NOMO-1 treated with DMSO at 0.1 percent for 48 hours (cell line): ENCODE measurements around the gene NFS1.
"Not testable (repeated sequence)": the region's sequence is repeated elsewhere in the genome, so short reads cannot be mapped to it uniquely, and the experiment has no call there.

Source experiments
- DNase-seq: peaks from one replicate; lab custom pipeline; 2025; ENCODE audit not compliant: unreplicated experiment; lab: John Stamatoyannopoulos, UW

NFS1 gene

DNA sequence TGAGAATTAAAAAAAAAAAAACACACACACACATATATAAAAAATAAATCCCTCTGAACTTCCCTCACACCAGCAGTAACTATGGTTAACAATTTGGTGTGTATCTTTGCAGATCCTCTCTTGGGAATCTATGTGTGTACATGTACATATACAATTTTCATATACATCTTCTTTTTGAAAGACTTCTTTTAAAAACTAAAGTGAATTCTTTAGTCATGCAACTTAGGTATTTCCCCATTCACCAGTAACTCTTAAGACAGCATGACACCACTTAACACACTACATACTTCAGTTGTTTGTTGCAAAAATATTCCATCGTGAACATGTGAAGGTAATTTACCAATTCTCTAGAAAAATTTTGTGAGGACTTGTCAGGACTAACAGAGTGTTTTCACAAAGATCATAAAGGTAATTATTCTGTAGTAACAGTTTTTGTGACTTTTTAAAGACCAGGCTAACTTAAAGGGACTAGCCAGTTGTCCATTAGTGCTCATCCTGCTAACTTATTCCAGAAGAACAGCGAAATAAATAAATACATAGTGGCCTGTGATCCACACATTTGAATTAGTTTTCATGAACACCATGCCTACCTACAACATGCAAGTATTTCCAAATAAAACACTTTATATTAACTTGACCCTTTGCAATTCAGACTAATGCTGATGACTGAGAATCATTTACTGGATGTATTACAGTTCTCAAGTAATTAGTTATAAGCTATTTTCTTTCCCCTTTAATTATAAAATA lies 30.9 kb upstream of the NFS1 start:
- DNase-seq = no peak

DNA sequence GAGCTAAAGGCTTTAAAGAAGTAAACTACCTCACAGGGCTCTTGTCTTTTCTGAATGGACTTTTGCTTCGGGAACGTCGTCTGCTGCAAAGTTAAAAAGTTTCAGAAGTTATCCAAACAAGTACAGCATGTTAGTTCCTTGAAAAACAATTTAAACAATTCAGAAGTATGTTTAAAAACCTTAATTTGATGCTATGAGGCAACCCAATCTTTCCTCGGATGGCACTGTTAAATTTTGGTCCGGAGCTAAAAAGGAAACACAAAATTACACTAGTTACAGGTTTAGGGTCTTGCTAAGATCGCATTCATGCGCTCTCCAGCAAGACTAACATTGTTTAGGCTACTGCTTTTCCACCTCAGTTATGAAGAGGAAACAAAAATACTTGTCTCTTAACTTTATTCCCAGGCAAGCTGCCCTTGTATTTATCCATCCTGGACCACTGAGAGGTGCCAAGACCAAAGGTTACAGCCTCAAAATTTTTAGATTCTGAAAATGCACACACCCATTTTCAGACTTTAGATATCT lies 30.2 kb upstream of the NFS1 start:
- no peak for DNase-seq

DNA sequence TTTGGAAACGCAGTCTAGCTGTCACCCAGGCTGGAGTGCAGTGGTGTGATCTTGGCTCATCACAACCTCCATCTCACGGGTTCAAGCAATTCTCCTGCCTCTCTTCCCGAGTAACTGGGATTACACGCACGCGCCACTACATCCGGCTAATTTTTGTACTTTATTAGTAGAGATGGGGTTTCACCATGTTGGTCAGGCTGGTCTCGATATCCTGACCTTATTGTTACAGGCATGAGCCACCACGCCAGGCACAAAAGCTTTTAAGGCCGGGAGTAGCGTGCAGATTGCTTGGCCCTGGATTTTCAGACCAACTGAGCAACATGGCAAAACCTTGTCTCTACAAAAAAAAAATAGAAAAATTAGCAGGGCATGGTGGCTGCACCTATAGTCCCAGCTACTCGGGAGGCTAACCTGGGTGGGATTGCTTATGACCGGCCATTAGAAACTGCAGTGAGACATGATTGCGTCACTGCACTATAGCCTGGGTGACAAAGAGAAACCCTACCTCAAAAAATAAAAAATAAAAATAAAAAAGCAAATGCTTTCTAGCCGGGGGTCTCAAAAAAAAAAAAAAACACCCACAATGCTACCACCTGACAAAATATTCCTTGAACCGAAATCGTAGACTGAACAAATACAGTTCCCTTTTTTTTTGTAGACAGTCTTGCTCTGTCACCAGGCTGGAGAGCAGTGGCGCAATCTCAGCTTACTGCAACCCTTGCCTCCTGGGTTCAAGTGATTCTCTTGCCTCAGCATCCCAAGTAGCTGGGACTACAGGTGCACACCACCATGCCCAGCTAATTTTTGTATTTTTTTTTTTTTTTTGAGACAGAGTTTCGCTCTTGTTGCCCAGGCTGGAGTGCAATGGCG lies 27.9 kb upstream of the NFS1 start:
- DNase-seq = peak; percentile 26

DNA sequence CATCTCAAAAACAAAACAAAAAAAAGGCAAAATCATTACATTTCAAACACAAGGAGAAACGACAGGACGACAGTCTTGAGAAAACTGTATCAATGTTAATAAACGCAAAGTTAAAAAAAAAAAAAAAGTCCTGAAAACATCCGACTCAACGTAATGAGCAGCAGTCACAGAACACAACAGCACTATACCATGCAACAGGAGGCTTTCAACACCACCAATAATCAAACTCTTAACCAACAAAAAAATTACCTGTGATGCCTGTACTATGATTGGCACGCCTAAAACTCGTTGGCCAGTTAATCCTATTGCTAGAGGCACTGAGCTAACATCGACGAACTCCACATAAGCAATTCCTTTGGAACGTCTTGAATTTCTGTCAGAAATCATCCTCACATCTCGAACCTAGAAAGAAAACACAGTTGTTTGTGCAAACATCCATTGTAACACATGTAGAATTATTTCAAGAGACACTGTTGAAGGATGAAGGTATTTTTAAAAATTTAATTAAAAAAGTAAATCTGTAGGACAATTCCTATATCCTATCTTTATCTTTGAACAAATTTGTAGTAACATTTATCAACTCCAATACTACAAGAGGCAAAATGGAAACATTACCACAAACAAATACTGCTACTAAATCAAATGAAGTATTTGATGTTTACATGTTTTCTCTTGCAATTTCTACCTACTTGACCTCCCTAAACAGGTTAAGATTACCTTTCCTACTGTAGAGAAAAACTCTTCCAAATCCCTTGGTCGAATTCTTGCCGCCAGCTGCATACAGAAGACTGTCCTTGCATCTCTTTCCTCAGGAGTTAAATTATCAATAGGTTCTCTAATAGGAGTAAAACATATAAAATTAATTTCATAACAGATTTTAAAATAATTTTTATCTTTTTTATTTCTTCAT lies 25.4 kb upstream of the NFS1 start:
- DNase-seq = no peak

DNA sequence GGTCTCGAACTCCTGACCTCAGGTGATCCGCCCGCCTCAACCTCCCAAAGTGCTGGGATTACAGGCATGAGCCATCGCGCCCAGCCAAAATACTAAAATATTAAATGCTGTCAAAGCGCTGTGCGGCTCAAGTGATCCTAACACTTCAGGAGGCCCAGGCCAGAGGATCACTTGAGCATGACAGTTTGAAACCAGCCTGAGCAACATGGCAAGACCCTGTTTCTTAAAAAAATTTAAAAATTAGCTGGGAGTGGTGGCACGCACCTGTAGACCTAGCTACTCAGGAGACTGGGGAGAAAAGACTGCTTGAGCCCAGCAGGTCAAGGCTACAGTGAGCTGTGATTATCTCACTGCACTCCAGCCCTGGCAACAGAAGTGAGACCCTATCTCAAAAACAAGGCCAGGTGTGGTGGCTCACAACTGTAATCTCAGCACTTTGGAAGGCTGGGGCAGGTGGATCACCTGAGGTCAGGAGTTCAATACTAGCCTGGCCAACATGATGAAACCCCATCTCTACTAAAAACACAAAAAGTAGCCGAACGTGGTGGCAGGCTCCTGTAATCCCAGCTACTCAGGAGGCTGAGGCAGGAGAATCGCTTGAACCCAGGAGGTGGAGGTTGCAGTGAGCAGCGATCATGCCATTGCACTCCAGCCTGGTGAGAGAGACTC lies 24.6 kb upstream of the NFS1 start:
- DNase-seq = not testable (repeated sequence)

DNA sequence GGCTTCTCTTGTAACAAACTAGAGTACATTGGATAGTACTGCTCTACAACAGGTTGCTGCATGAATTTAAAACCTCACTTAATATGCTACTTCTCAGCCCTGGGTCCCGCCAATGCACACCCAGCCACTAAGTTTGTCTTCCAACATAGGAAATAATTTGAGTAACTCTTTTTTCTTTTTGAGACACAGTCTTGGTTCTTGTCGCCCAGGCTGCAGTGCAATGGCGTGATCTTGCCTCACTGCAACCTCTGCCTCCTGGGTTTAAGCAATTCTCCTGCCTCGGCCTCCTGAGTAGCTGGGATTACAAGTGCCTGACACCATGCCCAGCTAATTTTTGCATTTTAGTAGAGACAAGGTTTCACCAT lies 24.1 kb upstream of the NFS1 start:
- DNase-seq = not testable (repeated sequence)

DNA sequence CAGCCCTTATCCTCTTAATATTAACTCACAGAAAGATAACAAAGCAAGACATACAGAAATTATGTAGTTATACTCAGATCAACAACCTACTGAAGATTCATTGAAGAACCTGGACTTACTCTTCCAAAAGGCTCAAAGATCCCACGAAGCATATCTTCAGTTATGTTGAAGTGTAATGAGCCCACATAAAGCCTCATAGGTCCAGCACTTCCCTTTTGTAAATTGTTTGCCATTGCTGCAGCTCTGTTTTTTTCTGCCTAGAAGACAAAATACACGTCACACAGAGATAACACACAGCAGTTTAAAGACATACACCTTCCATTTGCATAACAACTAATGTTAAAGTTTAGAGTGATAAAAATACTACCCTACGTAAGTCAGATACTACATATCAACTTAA lies 22.5 kb upstream of the NFS1 start:
- DNase-seq = no peak

DNA sequence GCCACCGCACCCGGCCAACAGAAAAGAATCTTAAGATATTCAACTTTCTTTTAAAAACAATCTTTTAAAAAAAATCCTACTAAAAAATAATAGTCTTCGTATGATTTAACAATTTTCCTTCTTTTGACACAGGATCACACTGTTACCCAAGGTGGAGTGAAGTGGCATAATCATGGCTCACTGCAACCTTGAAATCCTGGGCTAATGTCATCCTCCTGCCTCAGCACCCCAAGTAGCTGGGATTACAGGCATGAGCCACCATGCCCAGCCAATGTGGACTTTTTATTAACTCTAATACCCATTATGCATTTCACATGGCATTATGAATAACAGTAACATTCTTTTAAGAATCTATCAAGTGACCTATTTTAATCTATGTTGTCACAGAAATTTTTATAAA lies 22.1 kb upstream of the NFS1 start:
- no peak for DNase-seq

DNA sequence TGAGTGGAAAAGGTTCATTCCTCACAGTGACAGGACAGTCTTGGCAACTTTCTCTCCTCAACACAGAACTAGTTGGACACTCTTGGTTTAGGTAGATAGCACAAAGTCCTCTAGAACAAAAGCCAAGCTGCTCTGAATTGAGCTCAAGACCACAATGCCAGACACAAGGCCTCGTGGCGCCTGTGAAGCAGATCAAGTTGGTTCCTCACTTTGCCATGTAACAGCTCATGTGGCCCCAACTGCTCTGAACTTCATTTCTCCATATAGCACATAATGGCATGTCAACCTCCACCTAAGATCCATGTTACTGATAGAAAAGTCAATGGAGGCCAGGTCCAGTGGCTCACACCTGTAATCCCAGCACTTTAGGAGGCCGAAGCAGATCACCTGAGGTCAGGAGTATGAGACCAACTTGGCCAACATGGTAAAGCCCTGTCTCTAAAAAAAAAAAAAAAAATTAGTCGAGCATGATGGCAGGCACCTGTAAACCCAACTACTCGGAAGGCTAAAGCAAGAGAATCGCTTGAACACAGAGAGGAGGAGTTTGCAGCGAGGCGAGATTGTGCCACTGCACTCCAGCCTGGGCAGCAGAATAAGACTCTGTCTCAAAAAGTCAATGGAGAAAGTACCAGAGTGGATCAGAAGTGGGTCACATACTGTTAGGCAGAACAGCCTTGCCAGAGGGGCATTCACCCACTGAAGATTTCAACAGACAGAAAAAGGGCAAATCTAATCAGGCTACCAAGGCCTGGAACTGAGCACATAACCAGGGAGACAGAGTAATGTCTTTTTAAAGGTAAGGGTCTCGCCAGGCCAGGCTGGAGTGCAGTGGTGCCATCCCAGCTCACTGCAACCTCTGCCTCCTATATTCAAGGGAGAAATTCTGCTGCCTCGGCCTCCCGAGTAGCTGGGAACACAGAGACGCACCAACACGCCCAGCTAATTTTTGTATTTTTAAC lies 21.3 kb upstream of the NFS1 start:
- no peak for DNase-seq

DNA sequence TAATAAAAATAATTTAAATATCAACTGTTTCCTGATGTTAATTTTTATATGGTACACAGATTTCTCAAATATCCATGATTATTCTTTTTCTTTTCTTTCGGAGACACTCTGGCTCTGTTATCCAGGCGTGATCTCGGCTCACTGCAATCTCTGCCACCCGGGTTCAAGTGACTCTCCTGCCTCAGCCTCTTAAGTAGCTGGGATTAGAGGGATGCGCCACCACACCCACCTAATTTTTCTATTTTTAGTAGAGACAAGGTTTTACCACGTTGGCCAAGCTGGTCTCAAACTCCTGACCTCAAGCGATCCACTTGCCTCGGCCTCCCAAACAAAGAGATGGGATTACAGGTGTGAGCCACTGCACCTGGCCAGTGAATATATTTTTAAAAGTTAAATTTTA lies 20.6 kb upstream of the NFS1 start:
- DNase-seq = no peak

DNA sequence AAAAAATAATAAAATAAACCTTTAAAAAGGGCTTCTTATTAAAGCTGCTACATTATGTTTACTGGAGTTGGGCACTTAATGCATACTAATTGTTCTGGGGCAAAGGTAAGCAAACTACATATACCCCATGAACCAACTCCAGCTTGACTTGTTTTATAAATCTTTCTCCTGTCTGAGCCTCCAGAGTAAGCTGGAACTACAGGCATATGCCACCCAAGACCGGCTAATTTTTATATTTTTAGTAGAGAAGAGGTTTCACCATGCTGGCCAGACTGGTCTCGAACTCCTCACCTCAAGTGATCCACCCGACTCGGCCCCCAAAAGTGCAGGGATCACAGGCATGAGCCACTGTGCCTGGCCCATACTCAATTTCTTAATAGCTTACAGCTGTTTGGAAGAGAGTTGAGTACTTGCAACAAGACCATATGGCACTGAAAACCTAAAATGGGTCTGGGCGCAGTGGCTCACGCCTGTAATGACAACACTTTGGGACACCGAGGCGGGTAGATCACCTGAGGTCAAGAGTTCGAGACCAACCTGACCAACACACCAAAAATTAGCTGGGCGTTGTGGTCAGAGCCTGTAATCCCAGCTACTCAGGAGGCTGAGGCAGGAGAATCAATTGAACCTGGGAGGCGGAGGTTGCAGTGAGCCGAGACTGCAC lies 20.0 kb upstream of the NFS1 start:
- no peak for DNase-seq

DNA sequence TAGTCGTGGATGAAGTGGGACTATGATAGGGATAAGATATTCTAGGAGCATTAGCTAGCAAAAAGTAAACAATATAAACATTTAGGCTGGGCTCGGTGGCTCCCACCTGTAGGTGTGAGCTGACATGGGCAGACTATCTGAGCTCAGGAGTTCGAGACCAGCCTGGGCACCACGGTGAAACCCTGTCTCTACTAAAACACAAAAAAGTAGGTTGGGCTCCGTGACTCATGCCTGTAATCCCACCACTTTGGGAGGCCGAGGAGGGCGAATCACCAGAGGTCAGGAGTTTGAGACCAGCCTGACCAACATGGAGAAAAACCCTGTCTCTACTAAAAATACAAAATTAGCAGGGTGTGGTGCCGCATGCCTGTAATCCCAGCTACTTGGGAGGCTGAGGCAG lies 19.2 kb upstream of the NFS1 start:
- not testable (repeated sequence) for DNase-seq

DNA sequence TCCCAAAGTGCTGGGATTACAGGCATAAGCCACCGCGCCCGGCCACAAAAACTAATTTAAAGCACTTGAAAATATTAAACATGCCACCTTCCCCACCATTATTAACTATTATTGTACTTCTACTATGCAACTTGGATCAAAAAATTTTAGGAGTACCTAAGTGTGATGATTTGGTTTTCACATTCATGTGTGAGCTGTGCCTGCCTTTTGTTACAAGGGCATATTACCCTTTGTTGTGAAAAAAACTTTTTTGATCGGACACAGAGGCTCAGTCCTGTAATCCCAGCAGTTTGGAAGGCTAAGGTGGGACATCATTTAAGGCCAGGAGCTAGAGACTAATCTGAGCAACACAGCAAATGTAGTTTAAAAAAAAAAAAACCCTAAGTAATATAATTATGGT lies 17.2 kb upstream of the NFS1 start:
- no peak for DNase-seq

DNA sequence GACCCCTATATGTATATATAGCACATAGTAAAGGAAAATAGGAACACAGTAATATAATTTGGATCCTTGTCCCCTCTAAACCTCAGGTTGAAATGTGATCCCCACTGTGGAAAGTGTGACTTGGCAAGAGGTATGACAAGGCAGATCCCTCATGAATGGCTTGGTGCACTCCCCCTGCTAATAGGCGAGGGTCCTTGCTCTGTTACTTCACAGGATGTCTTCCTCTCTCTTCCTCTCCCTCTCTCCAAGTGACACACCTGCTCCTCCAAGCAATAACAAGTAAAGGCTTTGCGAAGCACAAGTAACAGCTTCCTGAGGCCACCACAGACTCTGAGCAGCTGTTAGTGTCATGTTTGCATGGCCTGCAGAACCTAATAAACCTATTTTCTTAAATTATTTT lies 16.5 kb upstream of the NFS1 start:
- no peak for DNase-seq

DNA sequence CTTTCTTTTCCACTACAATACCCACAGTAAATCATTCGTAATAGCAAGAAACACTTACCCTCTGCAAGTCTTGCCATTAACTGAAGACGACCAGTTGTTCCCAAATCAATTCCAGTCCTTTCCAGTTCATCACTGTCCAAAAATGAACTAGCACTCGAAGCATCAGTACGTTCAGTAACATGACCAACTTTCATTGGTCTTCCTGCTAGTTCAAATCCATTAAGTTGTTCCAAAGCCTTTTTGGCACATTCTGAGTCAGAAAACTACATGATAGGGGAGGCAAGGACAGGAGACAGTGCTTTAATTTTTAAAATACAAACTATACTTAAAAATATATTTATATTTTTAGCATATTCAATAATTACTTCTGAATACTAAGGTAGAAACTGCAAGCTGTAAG lies 15.0 kb upstream of the NFS1 start:
- DNase-seq = no peak

DNA sequence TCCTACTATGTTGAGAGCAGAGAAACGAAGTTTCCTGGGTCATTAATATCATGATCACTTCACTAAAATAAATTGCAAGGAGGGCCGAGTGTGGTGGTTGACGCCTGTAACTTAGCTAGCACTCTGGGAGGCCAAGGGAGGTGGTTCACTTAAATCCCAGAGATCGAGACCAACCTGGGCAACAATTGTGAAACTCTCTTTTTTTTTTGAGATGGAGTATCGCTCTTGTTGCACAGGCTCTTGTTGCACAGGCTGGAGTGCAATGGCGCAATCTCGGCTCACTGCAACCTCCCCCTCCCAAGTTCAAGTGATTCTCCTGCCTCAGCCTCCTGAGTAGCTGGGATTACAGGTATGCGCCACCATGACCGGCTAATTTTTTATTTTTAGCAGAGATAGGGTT lies 14.0 kb upstream of the NFS1 start:
- not testable (repeated sequence) for DNase-seq

DNA sequence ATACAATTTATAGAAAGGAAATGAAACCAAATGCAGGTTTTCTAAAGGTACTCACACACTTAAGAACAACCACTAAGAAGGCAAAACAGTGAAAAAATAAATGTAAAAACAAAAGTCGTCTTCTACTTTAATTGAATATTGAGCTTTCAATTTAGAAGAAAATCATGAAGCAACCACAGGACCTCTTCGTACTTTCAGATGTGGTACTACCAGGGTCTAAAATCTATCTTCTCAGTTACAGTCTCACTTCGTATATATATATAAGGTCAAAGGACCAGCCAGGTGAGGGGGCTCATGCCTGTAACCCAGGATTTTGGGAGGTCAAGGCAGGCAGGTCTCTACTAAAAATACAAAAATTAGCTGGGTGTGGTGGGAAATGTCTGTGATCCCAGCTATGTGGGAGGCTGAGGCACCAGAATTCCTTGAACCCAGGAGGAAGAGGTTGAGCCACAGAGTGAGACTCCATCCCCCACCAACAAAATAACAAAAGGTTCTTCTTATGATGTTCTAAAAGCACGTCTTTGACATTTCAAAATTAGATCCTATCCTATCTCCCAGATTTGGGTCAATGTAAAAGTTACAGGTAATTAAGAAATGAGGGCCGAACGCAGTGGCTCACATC lies 12.5 kb upstream of the NFS1 start:
- DNase-seq = no peak

DNA sequence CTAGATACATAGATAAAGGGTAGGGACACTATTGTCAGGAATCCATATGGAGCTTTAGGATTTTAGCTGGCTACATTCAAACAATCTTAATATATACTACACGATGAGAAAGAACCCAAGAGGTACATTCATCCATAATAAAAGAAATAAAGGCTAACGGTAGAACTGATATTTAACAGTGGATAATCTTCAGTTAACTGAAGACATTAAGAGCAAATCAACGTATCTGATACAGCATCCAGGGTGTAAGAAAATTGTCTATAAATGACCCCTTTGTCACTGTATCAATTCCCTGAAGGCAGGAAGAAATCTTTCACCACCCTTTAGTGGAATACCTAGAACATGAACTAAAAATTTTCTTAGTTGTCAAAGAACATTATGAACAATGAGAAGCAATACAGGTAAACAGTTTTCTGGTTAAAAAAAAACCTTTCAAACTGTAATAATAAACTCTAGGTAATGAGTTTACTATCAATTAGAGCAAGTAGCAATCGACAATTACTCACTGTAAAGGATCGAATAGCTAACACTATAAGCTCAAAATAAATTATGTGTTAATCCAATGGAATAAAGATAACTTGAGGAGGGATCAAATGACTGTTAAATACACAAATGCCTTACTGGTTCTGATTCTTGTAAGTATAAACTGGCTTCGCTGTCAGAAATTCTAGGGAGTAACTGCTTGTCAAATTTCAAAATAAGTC lies 11.9 kb upstream of the NFS1 start:
- DNase-seq = no peak
